GM06990 (cell line): ENCODE data around the gene HOXA1.

Experiments
- DNase-seq: peaks from one replicate; pipeline ENCODE4 v3.0.0-alpha.2; 2011; ENCODE audit not compliant: insufficient read length; ENCODE audit errors: extremely low read depth
- H3K27me3 ChIP-seq: replicated peaks from 2 replicates; pipeline ENCODE4 v1.6.0; 2011; ENCODE audit warnings: low read length; ENCODE audit not compliant: control insufficient read depth, insufficient read depth
- H3K36me3 ChIP-seq: 2 replicates; pipeline ENCODE4 v1.5.1; 2011; ENCODE audit warnings: low read length; ENCODE audit not compliant: control insufficient read depth, insufficient read depth
- H3K4me3 ChIP-seq: replicated peaks from 2 replicates; pipeline ENCODE4 v1.5.1; 2011; ENCODE audit warnings: low read depth, mild to moderate bottlenecking, control low read depth, low read length
- TF ChIP-seq, protein P1 (sequence below): IDR thresholded peaks from 2 replicates; pipeline ENCODE4 v1.5.1; 2011; ENCODE audit warnings: low read length, control low read depth, mild to moderate bottlenecking, inconsistent platforms; ENCODE audit not compliant: insufficient read depth, poor library complexity, severe bottlenecking

The HOXA1 gene

DNA sequence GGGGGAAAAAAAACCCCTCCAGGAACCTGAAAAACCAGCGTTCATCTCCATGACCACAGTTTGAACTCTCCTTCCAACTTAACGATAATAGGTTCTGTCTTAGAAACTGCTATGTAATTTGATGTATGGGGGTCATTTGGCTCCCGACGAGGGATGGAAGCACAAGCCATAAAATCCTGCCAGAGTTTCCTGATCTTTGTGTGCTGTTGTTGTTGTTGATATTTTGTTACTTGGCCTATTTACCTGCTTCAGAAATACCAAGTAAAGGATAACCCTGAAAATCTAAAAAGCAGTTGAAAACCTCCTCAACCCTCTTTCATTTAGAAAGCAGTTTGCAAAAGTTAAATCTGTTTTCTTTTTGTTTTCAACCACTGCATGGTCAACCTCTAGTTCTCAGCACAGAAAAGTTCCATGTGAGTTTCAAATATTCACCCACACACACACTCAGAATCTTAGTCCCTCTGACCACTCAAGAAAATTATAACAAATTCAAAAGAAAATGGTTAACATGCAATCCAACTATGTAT is 16.0 kb upstream of the HOXA1 start:
- no peaks in the 10 kb centered on the region for H3K36me3 ChIP-seq
- H3K4me3 ChIP-seq, result no peak overlapping the region
- TF ChIP-seq, protein P1, sequence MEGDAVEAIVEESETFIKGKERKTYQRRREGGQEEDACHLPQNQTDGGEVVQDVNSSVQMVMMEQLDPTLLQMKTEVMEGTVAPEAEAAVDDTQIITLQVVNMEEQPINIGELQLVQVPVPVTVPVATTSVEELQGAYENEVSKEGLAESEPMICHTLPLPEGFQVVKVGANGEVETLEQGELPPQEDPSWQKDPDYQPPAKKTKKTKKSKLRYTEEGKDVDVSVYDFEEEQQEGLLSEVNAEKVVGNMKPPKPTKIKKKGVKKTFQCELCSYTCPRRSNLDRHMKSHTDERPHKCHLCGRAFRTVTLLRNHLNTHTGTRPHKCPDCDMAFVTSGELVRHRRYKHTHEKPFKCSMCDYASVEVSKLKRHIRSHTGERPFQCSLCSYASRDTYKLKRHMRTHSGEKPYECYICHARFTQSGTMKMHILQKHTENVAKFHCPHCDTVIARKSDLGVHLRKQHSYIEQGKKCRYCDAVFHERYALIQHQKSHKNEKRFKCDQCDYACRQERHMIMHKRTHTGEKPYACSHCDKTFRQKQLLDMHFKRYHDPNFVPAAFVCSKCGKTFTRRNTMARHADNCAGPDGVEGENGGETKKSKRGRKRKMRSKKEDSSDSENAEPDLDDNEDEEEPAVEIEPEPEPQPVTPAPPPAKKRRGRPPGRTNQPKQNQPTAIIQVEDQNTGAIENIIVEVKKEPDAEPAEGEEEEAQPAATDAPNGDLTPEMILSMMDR, result no peak
- no peak for DNase-seq
- H3K27me3 ChIP-seq, result no peaks in the 10 kb centered on the region; the same call in 1 of the 2 replicates

DNA sequence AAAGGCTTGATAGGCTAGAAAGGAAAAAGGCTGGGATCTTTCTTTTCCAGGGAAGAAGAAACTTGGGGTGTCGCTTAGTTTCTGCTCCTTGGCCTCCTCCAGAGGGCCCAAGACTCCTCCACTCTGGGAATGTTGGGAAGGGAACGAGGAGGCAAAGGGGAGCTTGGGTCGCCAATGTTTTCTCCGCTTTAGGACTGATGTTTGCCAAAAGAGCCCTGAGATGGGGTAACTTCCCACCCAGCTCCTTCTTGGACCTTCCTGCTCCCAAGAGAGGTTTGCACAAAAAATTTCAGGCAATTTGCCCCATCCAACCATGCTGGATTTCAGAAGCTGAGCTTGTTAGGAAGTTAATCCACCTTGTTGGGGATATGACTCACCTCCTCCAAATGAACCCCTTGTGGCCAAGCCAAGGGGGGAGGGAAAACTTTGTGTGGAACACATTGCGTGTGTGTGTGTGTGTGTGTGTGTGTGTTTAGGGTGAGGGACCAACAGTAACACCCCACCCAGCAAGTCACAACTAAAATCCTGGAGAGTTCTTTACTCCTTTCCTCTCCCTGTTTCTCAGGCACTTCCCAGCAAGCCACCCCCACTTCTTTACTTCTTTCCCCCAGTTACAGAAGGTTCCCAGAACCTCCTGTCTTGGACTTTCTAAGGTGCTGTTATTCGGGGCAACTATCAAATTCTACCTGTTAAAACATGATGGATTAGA is 15.4 kb upstream of the HOXA1 start:
- no peak for DNase-seq
- Histone ChIP-seq H3K36me3 (no peaks in the 10 kb centered on the region), H3K4me3 (no peak overlapping the region), H3K27me3 (no peaks in the 10 kb centered on the region; the same call in 1 of the 2 replicates)
- TF ChIP-seq, protein P1, result no peak

DNA sequence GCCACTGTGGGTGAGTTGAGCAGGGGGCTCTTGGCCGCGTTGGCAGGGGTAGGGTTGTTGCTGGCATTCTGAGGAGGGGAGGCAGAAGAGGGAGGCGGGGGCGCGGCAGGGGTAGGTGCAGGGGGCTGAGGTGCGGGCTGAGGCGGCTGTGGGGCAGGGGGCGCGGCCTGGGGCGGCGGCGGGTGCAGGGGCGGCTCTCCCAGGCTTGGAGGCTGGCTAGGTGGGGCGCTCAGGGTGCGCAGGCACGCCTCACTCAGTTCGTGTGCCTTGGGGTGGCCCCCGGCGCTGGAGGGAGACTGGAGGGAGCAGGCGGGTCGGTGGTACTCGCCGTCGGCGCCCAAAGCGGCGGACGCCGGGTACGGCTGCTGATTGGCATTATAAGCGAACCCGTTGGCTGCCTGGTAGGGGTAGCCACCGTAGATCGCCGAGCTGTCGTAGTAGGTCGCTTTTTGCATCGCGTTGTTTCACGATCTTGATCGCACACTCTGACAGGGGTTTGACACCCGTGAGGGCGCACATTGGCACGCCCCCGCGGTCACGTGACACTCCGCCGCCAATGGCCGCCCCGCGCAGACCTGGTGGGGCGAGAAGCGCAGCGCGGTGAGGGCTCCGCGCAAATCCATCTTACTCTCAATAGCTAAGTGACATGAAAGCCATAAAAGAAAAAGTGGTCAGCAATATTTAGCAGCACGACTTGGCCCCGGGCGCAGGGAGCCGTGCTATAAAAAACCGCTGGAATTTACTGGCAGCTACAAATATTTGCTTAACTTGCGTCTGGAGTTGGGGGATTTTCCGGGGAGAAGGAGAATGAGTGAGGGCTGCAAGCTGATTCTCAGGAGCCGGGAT is 14.6 kb upstream of the HOXA1 start:
- Histone ChIP-seq H3K4me3 (no peak overlapping the region), H3K36me3 (no peaks in the 10 kb centered on the region), H3K27me3 (no peaks in the 10 kb centered on the region; the same call in 1 of the 2 replicates)
- no peak for DNase-seq
- TF ChIP-seq, protein P1, result no peak

DNA sequence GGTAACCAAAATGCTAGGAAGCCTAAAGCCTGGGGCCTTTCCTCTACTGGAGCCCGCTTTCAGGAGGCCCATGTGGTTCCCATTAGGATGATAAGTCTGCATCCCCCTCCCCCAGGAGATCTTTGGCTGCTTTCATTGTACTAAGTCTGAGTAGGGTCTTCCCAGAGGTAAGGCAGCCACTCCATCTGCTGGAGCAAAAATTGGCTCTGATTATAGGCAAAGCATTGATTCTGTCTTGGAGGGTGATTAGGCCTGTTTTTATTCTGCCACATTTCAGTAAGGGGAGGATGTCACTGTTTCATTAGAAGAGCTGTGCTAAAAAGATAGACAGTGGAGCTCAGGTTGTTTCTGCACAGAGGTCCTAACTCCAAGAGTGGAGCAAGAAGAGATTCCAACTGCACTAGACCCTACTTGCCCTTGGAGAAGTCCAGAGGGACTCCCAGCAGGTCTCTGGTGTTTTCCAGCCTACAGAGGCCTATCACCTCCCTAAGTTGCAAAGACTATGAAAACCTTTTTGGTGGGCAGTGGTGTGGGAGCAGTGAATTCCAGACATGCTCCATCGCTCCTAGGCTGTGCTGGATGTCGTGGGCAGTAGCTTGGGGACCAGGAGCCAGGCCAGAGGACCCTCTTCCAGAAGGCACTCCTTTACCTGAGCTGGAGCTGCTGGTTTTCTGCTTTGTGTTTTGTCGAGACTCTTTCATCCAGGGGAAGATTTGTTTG is 13.8 kb upstream of the HOXA1 start:
- H3K36me3 ChIP-seq, result no peaks in the 10 kb centered on the region
- no peak for DNase-seq
- H3K4me3 ChIP-seq, result no peak overlapping the region
- no peaks in the 10 kb centered on the region; the same call in 1 of the 2 replicates for H3K27me3 ChIP-seq
- TF ChIP-seq, protein P1, result no peak

DNA sequence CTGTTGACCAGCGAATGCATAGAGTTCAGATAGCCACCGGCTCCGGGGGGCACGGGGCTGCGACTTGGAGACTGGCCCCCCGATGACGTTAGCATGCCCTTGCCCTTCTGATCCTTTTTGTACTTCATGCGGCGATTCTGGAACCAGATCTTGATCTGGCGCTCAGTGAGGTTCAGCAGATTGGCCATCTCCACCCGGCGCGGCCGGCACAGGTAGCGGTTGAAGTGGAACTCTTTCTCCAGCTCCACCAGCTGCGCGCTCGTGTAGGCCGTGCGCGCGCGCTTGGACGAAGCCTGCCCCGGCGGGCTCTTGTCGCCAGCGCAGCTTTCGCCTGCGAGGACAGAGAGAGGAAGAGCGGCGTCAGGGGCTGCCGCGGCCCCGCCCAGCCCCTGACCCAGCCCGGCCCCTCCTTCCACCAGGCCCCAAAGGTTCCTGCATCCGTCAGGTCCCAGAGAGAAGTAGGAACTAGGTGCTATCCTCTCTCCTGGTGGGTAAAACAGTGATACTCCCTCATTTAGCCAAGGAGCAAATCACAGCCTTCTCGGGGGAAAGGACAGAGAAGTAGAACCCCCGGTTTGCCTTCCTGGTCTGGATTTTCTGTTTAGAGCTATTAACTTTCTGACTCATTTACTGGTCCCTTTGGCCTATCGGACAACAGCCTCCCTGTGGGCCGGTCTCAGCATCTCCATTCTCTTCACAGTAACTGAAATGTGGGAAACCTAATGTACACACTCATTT is 12.8 kb upstream of the HOXA1 start:
- H3K36me3 ChIP-seq, result no peaks in the 10 kb centered on the region
- TF ChIP-seq, protein P1, result no peak
- H3K4me3 ChIP-seq, result no peak overlapping the region
- no peak for DNase-seq
- no peaks in the 10 kb centered on the region; the same call in 1 of the 2 replicates for H3K27me3 ChIP-seq
